AG04450 (cell line): ENCODE measurements around the gene GAS1. TPM values are rescaled to one million over a fixed set of nuclear protein-coding genes. Genes with fewer than 3 reads are reported as not detected.

Experiments used
- CTCF ChIA-PET: fragments of 300-600, 350-600 bp; formaldehyde crosslinking; extraction: SDS; loops from one replicate; lab custom pipeline; 2022; ENCODE audit warnings: antibody characterized with exemption, inconsistent platforms; lab: Charles Lee
- POLR2A ChIA-PET: fragments of 350-600 bp; formaldehyde crosslinking; extraction: SDS; loops from one replicate; lab custom pipeline; 2021; ENCODE audit warnings: antibody characterized with exemption, inconsistent platforms; lab: Yijun Ruan, JAX
- DNase-seq: peaks from one replicate; pipeline ENCODE4 v3.0.0-alpha.2; 2011; ENCODE audit warnings: low read depth, low spot score
- H3K27ac ChIP-seq: one replicate; pipeline ENCODE4 v1.5.1; 2012; ENCODE audit warnings: low read depth, low read length, control low read depth
- H3K27me3 ChIP-seq: one replicate; pipeline ENCODE4 v1.6.0; 2012; ENCODE audit warnings: low read length; ENCODE audit not compliant: control insufficient read depth, insufficient read depth
- H3K4me3 ChIP-seq: 2 replicates; pipeline ENCODE4 v1.5.1; 2011; ENCODE audit warnings: mild to moderate bottlenecking, low read depth, low read length, control low read depth
- H3K9me3 ChIP-seq: 2 replicates; pipeline ENCODE4 v1.5.1; 2012; ENCODE audit warnings: low read length; ENCODE audit not compliant: control insufficient read depth, insufficient read depth
- CTCF ChIP-seq: IDR thresholded peaks from 2 replicates; pipeline ENCODE4 v1.5.1; 2011; ENCODE audit warnings: low read depth, low read length, control low read depth, inconsistent platforms
- polyA plus RNA-seq: library from polyadenylated mRNA; depleted of rRNA; stranded (reverse); fragments of >200 nt; gene quantifications from 2 replicates; pipeline ENCODE4 v1.2.3, GENCODE V29; 2011

GAS1 gene
- polyA plus RNA-seq, 1 experiment, result 7.6 TPM

- POLR2A ChIA-PET, result no interaction called here
- Histone ChIP-seq H3K4me3 (no peak overlapping the region), H3K27me3 (peaks cover 19% of the 10 kb centered on the region), H3K27ac (no peak overlapping the region), H3K9me3 (no peaks in the 10 kb centered on the region)
- CTCF ChIA-PET, result interaction anchor here (1.1 kb wide), 1 partner anchor 525 kb away, joined by 3 read pairs; no protein-coding TSS in a partner anchor
- DNase-seq, result no peak
- TF ChIP-seq CTCF, result no peak
These were observed 8.5 kb downstream of the GAS1 start for GRCh38 chr9:86938780-86939179.

GRCh38 chr9:86926145-86926544 is 21.2 kb downstream of the GAS1 start:
- Histone ChIP-seq H3K27ac (no peak overlapping the region), H3K9me3 (no peaks in the 10 kb centered on the region), H3K4me3 (no peak overlapping the region), H3K27me3 (peaks cover 7% of the 10 kb centered on the region)
- DNase-seq, result no peak
- ChIA-PET CTCF (interaction anchor here (1.5 kb wide), 1 partner anchor 492 kb away, joined by 5 read pairs; no protein-coding TSS in a partner anchor), POLR2A (no interaction called here)
- no peak for TF ChIP-seq CTCF

- DNase-seq, result no peak
- Histone ChIP-seq H3K9me3 (no peaks in the 10 kb centered on the region), H3K27me3 (peaks cover 7% of the 10 kb centered on the region), H3K27ac (no peak overlapping the region), H3K4me3 (no peak overlapping the region)
- POLR2A ChIA-PET, result no interaction called here
- TF ChIP-seq CTCF, result no peak
- CTCF ChIA-PET, result interaction anchor here (1.5 kb wide), 1 partner anchor 491 kb away, joined by 5 read pairs; no protein-coding TSS in a partner anchor
These were observed 21.6 kb downstream of the GAS1 start for GRCh38 chr9:86925686-86926085.

GRCh38 chr9:86924206-86924605 is 23.1 kb downstream of the GAS1 start:
- DNase-seq, result no peak
- CTCF ChIA-PET, result no interaction called here
- Histone ChIP-seq H3K27ac (no peak overlapping the region), H3K4me3 (no peak overlapping the region), H3K9me3 (no peaks in the 10 kb centered on the region), H3K27me3 (peaks cover 7% of the 10 kb centered on the region)
- TF ChIP-seq CTCF, result no peak
- POLR2A ChIA-PET, result no interaction called here

- CTCF ChIA-PET, result no interaction called here
- TF ChIP-seq CTCF, result no peak
- H3K27me3 ChIP-seq, result peaks cover 7% of the 10 kb centered on the region
- no peak overlapping the region for H3K27ac ChIP-seq
- no peak for DNase-seq
- H3K9me3 ChIP-seq, result no peaks in the 10 kb centered on the region
- POLR2A ChIA-PET, result no interaction called here
- H3K4me3 ChIP-seq, result no peak overlapping the region
These were observed 26.0 kb downstream of the GAS1 start for GRCh38 chr9:86921151-86921923.
